Measurements from ENCODE around the gene PIGR. TPM values are rescaled to one million over a fixed set of nuclear protein-coding genes. Genes with fewer than 3 reads are reported as not detected.

Gene PIGR
- total RNA-seq, 1 donor from 2014 or later = not detected

GRCh38 chr1:206904423-206905142 lies 41.7 kb downstream of the PIGR start:
- no peak for TF ChIP-seq CTCF (IDR thresholded peaks at IDR 0.05)
- peaks cover 20% of the 10 kb centered on the region for H3K4me1 Mint-ChIP-seq (ENCODE audit: low read depth)
- DNase-seq (ENCODE audit: low spot score) = no peak
- no peak overlapping the region for H3K4me3 Mint-ChIP-seq (ENCODE audit: unreplicated experiment)
- no peaks in the 10 kb centered on the region for H3K9me3 Mint-ChIP-seq (ENCODE audit: low read depth)
- H3K36me3 Mint-ChIP-seq (ENCODE audit: low read depth) = no peaks in the 10 kb centered on the region
- H3K27ac Mint-ChIP-seq (ENCODE audit: unreplicated experiment) = peak overlapping the region; percentile 77
- no peaks in the 10 kb centered on the region for H3K27me3 Mint-ChIP-seq (ENCODE audit: low read depth)

- H3K27me3 Mint-ChIP-seq (ENCODE audit: low read depth) = no peaks in the 10 kb centered on the region
- no peaks in the 10 kb centered on the region for H3K36me3 Mint-ChIP-seq (ENCODE audit: low read depth)
Observed at GRCh38 chr1:206903687-206904086, 42.6 kb downstream of the PIGR start.

GRCh38 chr1:206902702-206903101 lies 43.6 kb downstream of the PIGR start:
- Mint-ChIP-seq H3K36me3 (ENCODE audit: low read depth) (no peaks in the 10 kb centered on the region), H3K27me3 (ENCODE audit: low read depth) (no peaks in the 10 kb centered on the region), H3K4me3 (ENCODE audit: unreplicated experiment) (no peak overlapping the region), H3K9me3 (ENCODE audit: low read depth) (no peaks in the 10 kb centered on the region), H3K27ac (ENCODE audit: unreplicated experiment) (no peak overlapping the region), H3K4me1 (ENCODE audit: low read depth) (peaks cover 27% of the 10 kb centered on the region)
- no peak for TF ChIP-seq CTCF (IDR thresholded peaks at IDR 0.05)
- DNase-seq (ENCODE audit: low spot score) = no peak

More at GRCh38 chr1:206903687-206904086, 42.6 kb downstream of the PIGR start:
- Mint-ChIP-seq H3K4me1 (ENCODE audit: low read depth) (peaks cover 19% of the 10 kb centered on the region), H3K4me3 (ENCODE audit: unreplicated experiment) (no peak overlapping the region), H3K27ac (ENCODE audit: unreplicated experiment) (no peak overlapping the region), H3K9me3 (ENCODE audit: low read depth) (no peaks in the 10 kb centered on the region)
- DNase-seq (ENCODE audit: low spot score) = no peak
- TF ChIP-seq CTCF (IDR thresholded peaks at IDR 0.05) = no peak

GRCh38 chr1:206901944-206902343 lies 44.3 kb downstream of the PIGR start:
- no peak for DNase-seq (ENCODE audit: low spot score)
- no peaks in the 10 kb centered on the region for H3K36me3 Mint-ChIP-seq (ENCODE audit: low read depth)
- no peak overlapping the region for H3K4me3 Mint-ChIP-seq (ENCODE audit: unreplicated experiment)
- no peak for TF ChIP-seq CTCF (IDR thresholded peaks at IDR 0.05)
- H3K27ac Mint-ChIP-seq (ENCODE audit: unreplicated experiment) = no peak overlapping the region
- H3K9me3 Mint-ChIP-seq (ENCODE audit: low read depth) = no peaks in the 10 kb centered on the region
- no peaks in the 10 kb centered on the region for H3K27me3 Mint-ChIP-seq (ENCODE audit: low read depth)
- peaks cover 27% of the 10 kb centered on the region for H3K4me1 Mint-ChIP-seq (ENCODE audit: low read depth)

- no peaks in the 10 kb centered on the region for H3K27me3 Mint-ChIP-seq (ENCODE audit: low read depth)
- H3K9me3 Mint-ChIP-seq (ENCODE audit: low read depth) = no peaks in the 10 kb centered on the region
- no peak for TF ChIP-seq CTCF (IDR thresholded peaks at IDR 0.05)
- DNase-seq (ENCODE audit: low spot score) = no peak
- no peak overlapping the region for H3K27ac Mint-ChIP-seq (ENCODE audit: unreplicated experiment)
- H3K36me3 Mint-ChIP-seq (ENCODE audit: low read depth) = no peaks in the 10 kb centered on the region
- H3K4me3 Mint-ChIP-seq (ENCODE audit: unreplicated experiment) = no peak overlapping the region
- peaks cover 27% of the 10 kb centered on the region for H3K4me1 Mint-ChIP-seq (ENCODE audit: low read depth)
Observed at GRCh38 chr1:206900149-206900548, 46.1 kb downstream of the PIGR start.
